ENCODE measurements around the gene SDS. TPM values are rescaled to one million over a fixed set of nuclear protein-coding genes. Genes with fewer than 3 reads are reported as not detected.

The SDS gene
- total and polyA plus RNA-seq, 2 of the 13 experiments (the other 11 are each of a cell fraction or from before 2014, with no cell fraction given), result not detected

DNA sequence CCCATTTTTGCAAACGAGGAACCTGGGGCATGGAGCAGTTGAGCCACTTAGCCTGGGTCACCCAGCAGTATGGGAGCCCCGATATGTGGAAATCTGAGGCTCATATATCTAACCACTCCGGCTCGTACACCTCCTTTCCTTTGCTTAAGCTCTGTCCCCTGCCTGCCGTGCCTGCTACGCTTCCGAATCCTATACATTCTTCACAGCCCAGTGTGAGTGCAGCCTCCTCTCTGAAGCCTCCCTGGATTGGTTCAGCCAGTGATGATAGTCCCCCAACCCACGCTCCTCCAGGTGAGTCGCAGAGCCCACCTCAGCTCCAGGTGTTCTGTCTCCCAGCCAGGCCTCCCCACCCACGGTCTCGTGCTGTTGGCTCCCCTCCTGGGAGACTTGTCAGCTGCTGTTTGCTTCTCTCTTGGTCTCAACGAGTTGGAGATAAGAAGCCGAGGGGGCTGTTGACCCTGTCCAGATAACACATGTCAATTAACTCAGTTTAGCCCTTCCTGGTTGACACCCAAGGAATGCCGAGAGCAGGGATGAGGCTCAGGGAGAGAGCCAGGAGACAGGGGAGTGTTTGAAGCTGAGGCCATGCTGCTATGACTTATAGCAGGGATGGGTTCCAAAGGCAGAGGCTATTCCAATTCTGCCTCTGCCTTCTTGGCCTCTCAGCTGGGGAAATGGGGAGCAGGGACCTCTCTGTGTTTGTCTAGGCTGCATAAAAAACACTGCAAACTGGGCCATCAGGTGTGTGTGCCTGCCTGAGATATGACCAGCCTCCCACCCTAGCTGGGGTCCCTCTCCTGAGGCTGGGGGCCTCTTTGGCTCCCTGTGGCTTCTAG is 37.5 kb upstream of the SDS start:
- Histone ChIP-seq H3K4me3 (replicated peaks in 1 of 3; ENCODE audit: insufficient read depth in 1 of 3, low read depth in 2 of 3, low read length in 3 of 3) (no peak overlapping the region), H3K27ac (ENCODE audit: extremely low read length, insufficient read depth, low read length) (no peak overlapping the region), H2AFZ (ENCODE audit: low read length) (no peak overlapping the region), H3K9ac (ENCODE audit: insufficient read depth, low read depth, low read length) (no peak overlapping the region), H3K79me2 (ENCODE audit: insufficient read depth, low read length) (no peaks in the 10 kb centered on the region), H3K36me3 (replicated peaks in 1 of 2; ENCODE audit: control insufficient read depth in 1 of 2, insufficient read depth in 2 of 2, low read length in 2 of 2) (no peaks in the 10 kb centered on the region), H3K27me3 (ENCODE audit: control insufficient read depth in 1 of 2, insufficient read depth in 2 of 2, low read length in 2 of 2) (peaks cover 0 to 22% of the 10 kb centered on the region in 2 experiments; a peak in 2 of 5 replicates), H4K20me1 (ENCODE audit: insufficient read depth, low read length) (no peaks in the 10 kb centered on the region), H3K4me1 (ENCODE audit: insufficient read depth, low read length) (peaks cover 7% of the 10 kb centered on the region; the same call in 1 of the 2 replicates), H3K9me3 (ENCODE audit: low read length) (no peaks in the 10 kb centered on the region), H3K4me2 (ENCODE audit: low read depth, low read length) (no peak overlapping the region)
- no peak for ATAC-seq
- TF ChIP-seq CAMTA2 (CRISPR knock-in tag; IDR thresholded peaks at IDR 0.05; ENCODE audit: borderline replicate concordance) (no peak), EP300 (IDR thresholded peaks at IDR 0.05; ENCODE audit: low read depth in 2 of 2, low read length in 2 of 2) (no peak), EP300 (CRISPR knock-in tag; IDR thresholded peaks at IDR 0.05; ENCODE audit: borderline replicate concordance) (no peak), KDM5B (CRISPR knock-in tag; IDR thresholded peaks at IDR 0.05; ENCODE audit: borderline replicate concordance) (no peak), ZNF441 (CRISPR knock-in tag; IDR thresholded peaks at IDR 0.05; ENCODE audit: borderline replicate concordance) (no peak), HNRNPLL (IDR thresholded peaks at IDR 0.05; ENCODE audit: low read depth, low read length, poor library complexity, severe bottlenecking) (no peak), SMAD1 (CRISPR knock-in tag; IDR thresholded peaks at IDR 0.05; ENCODE audit: borderline replicate concordance, low read depth) (no peak)
- TF ChIP-seq, protein P1, sequence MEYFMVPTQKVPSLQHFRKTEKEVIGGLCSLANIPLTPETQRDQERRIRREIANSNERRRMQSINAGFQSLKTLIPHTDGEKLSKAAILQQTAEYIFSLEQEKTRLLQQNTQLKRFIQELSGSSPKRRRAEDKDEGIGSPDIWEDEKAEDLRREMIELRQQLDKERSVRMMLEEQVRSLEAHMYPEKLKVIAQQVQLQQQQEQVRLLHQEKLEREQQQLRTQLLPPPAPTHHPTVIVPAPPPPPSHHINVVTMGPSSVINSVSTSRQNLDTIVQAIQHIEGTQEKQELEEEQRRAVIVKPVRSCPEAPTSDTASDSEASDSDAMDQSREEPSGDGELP (IDR thresholded peaks at IDR 0.05; ENCODE audit: borderline replicate concordance, low read depth), result no peak
- TF ChIP-seq, protein P2, sequence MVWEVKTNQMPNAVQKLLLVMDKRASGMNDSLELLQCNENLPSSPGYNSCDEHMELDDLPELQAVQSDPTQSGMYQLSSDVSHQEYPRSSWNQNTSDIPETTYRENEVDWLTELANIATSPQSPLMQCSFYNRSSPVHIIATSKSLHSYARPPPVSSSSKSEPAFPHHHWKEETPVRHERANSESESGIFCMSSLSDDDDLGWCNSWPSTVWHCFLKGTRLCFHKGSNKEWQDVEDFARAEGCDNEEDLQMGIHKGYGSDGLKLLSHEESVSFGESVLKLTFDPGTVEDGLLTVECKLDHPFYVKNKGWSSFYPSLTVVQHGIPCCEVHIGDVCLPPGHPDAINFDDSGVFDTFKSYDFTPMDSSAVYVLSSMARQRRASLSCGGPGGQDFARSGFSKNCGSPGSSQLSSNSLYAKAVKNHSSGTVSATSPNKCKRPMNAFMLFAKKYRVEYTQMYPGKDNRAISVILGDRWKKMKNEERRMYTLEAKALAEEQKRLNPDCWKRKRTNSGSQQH (CRISPR knock-in tag; IDR thresholded peaks at IDR 0.05; ENCODE audit: low read depth), result no peak
- intact Hi-C loops (cut with micrococcal nuclease; ENCODE audit: unreplicated experiment) (no loop called here), in situ Hi-C loops (cut with HindIII; ENCODE audit: extremely low pct_ligation_motif_present, low pct_unique_long_range_greater_than_20kb) (no loop called here)
- ChIA-PET CTCF (ENCODE audit: low intra/inter-chr PET ratio, low total read pairs) (no interaction called here), POLR2A (no interaction called here)
- 5% methylated on average over 14 of the region's 14 CpGs for WGBS (ENCODE audit: low lambda C conversion rate)
- FAIRE-seq, result no peak
- no peak for DNase-seq (ENCODE audit: low spot score)
- BruUV-seq (replicated peaks), result no TSS peak
